ENCODE measurements around the gene SELENOT. TPM values are rescaled to one million over a fixed set of nuclear protein-coding genes. Genes with fewer than 3 reads are reported as not detected.

SELENOT gene
- 100 to 1,000 TPM in 2 of 4 donors, 10 to 100 TPM in 2; 80.4 to 126 (median 110) TPM for total RNA-seq
- polyA plus RNA-seq = 10 to 100 TPM; 52.9 to 73.6 (median 57.1) TPM

GRCh38 chr3:150603153-150603979, at the start of gene SELENOT:
Gene SELENOT (plus strand): TSS chr3:150603321. CDS start chr3:150603363, 42 bp downstream.
- Histone ChIP-seq H3K4me3 (peak within 1 kb of the TSS; percentile 71 to 85 (median 78)), H3K4me1 (peaks cover 0 to 47% (median 45%) of the 10 kb centered on the region in 4 donors), H3K9me3 (no peaks in the 10 kb centered on the region), H3K27ac (peak within 1 kb of the TSS; percentile 95 to 98 (median 97)), H3K36me3 (no peaks in the 10 kb centered on the region), H3K27me3 (no peaks in the 10 kb centered on the region)
- WGBS, 2 donors = 0% methylated on average over 69 of the region's 69 CpGs
- TF ChIP-seq CTCF (IDR thresholded peaks at IDR 0.05) = peak in 3 of 4 experiments; percentile 19 to 33 (median 30)
- no peak for TF ChIP-seq EP300 (IDR thresholded peaks at IDR 0.05)
- TF ChIP-seq POLR2AphosphoS5 (IDR thresholded peaks at IDR 0.05) = peak; percentile 94 to 98 (median 96)
- TF ChIP-seq POLR2A (IDR thresholded peaks at IDR 0.05) = peak; percentile 94
- intact Hi-C loops (cut with DNase I) = loop anchor here (2.0 to 5.0 kb wide), 4 partner anchors 57 to 196 kb away; partner anchors contain the start of genes EIF2A, ERICH6, SERP1 and SIAH2
- DNase-seq = peak; percentile 97

GRCh38 chr3:150555859-150556436, 47.2 kb upstream of the SELENOT start:
- TF ChIP-seq POLR2AphosphoS5 (IDR thresholded peaks at IDR 0.05) (no peak), POLR2A (IDR thresholded peaks at IDR 0.05) (no peak), CTCF (IDR thresholded peaks at IDR 0.05) (no peak), EP300 (IDR thresholded peaks at IDR 0.05) (no peak)
- peaks cover 4 to 51% (median 22%) of the 10 kb centered on the region in 4 donors for H3K36me3 ChIP-seq
- H3K4me1 ChIP-seq = no peaks in the 10 kb centered on the region
- no peak overlapping the region for H3K4me3 ChIP-seq
- no peaks in the 10 kb centered on the region for H3K27me3 ChIP-seq
- no peak overlapping the region for H3K27ac ChIP-seq
- DNase-seq = no peak
- intact Hi-C loops (cut with DNase I) = no loop called here
- no peaks in the 10 kb centered on the region for H3K9me3 ChIP-seq
- WGBS, 2 donors = 90 to 93% methylated on average over 4 of the region's 4 CpGs

GRCh38 chr3:150556792-150557191, 46.3 kb upstream of the SELENOT start:
- H3K36me3 ChIP-seq = peaks cover 4 to 51% (median 22%) of the 10 kb centered on the region in 4 donors

GRCh38 chr3:150557725-150558124, 45.4 kb upstream of the SELENOT start:
- Histone ChIP-seq H3K4me1 (no peaks in the 10 kb centered on the region), H3K36me3 (peaks cover 2 to 49% (median 17%) of the 10 kb centered on the region in 4 donors), H3K9me3 (no peaks in the 10 kb centered on the region), H3K27me3 (no peaks in the 10 kb centered on the region), H3K27ac (no peak overlapping the region), H3K4me3 (no peak overlapping the region)
- intact Hi-C loops (cut with DNase I) = no loop called here
- WGBS, 2 donors = 62 to 74% methylated on average over 1 of the region's 1 CpG
- TF ChIP-seq EP300 (IDR thresholded peaks at IDR 0.05) (no peak), POLR2A (IDR thresholded peaks at IDR 0.05) (no peak), CTCF (IDR thresholded peaks at IDR 0.05) (no peak), POLR2AphosphoS5 (IDR thresholded peaks at IDR 0.05) (no peak)
- no peak for DNase-seq

More at GRCh38 chr3:150556792-150557191, 46.3 kb upstream of the SELENOT start:
- no peak for DNase-seq
- Histone ChIP-seq H3K9me3 (no peaks in the 10 kb centered on the region), H3K27me3 (no peaks in the 10 kb centered on the region), H3K27ac (no peak overlapping the region), H3K4me3 (no peak overlapping the region), H3K4me1 (no peaks in the 10 kb centered on the region)
- 85 to 88% methylated on average over 2 of the region's 2 CpGs for WGBS, 2 donors
- TF ChIP-seq POLR2A (IDR thresholded peaks at IDR 0.05) = no peak
- no peak for TF ChIP-seq CTCF (IDR thresholded peaks at IDR 0.05)
- no peak for TF ChIP-seq EP300 (IDR thresholded peaks at IDR 0.05)
- TF ChIP-seq POLR2AphosphoS5 (IDR thresholded peaks at IDR 0.05) = no peak
- intact Hi-C loops (cut with DNase I) = no loop called here

All from sigmoid colon (tissue), 7 donors.